NCI-H146 treated with DMSO at 0.1 percent for 48 hours (cell line): ENCODE results near the gene HAP1.
"Not testable (repeated sequence)": the region's sequence is repeated elsewhere in the genome, so short reads cannot be mapped to it uniquely, and the experiment has no call there.

Source experiments
- DNase-seq: peaks from one replicate; lab custom pipeline; 2025; ENCODE audit not compliant: unreplicated experiment; lab: John Stamatoyannopoulos, UW

The HAP1 gene

DNA sequence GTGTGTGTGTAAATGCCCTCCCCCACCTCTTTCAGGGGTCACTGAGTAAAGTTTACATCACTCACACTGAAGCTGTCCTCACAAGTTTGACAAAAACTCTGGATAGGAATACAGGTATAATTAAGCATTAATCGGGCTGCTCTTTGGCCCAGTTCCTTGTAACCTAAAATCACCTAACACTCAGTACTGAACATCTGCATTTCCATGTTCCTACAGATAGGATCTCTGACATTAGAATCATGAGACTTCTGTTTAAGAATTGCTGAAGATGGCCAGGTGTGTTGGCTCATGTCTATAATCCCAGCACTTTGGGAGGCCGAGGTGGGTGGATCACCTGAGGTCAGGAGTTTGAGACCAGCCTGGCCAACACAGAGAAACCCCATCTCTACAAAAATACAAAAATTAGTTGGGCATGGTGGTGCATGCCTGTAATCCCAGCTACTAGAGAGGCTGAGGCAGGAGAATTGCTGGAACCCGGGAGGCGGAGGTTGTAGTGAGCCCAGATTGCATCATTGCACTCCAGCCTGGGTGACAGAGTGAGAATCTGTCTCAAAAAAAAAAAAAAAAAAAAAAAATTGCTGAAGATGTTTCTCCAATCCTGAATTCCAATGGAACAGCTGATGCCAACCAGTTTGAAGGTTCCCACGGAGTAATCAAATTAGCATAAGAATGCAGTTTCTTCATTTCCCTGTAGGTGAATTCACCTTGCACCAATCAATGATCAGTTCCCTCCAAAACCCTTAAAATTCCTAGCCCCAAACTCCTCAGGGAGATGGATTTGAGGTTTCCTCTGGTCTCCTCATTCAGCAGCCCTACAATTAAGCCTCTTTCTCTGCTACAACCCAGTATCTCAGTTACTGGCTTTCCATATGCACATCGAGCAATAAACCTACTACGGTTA, 59.0 kb downstream of the HAP1 start:
- not testable (repeated sequence) for DNase-seq
